HG03039 (cell line): ENCODE data around the gene EXOC6B.

ENCODE experiments used
- ATAC-seq: cut with Tn5 transposase; IDR thresholded peaks from one replicate; pipeline ENCODE4 v1.9.1; 2021; ENCODE audit warnings: mild to moderate bottlenecking, moderate library complexity; ENCODE audit not compliant: unreplicated experiment

Gene EXOC6B

DNA sequence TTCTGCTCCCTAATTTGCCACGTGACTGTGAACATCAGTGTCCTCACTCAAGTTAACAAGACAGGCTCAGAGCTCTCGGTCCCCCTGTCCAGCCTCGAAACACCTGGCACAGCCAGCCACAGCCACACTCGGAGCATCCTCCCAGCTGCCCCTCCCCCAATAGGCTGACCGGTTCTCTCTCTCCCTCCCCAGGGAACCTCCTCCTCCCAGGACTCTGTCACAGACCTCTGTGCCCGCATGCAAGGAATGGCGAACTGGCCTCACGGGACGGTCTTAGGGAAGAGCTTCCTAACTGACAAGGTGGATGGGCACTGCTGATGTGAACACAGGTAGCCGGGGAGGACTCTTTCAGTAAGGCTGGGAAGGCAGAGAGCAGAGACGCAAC is 697.0 kb downstream of the EXOC6B start:
- no peak for ATAC-seq

DNA sequence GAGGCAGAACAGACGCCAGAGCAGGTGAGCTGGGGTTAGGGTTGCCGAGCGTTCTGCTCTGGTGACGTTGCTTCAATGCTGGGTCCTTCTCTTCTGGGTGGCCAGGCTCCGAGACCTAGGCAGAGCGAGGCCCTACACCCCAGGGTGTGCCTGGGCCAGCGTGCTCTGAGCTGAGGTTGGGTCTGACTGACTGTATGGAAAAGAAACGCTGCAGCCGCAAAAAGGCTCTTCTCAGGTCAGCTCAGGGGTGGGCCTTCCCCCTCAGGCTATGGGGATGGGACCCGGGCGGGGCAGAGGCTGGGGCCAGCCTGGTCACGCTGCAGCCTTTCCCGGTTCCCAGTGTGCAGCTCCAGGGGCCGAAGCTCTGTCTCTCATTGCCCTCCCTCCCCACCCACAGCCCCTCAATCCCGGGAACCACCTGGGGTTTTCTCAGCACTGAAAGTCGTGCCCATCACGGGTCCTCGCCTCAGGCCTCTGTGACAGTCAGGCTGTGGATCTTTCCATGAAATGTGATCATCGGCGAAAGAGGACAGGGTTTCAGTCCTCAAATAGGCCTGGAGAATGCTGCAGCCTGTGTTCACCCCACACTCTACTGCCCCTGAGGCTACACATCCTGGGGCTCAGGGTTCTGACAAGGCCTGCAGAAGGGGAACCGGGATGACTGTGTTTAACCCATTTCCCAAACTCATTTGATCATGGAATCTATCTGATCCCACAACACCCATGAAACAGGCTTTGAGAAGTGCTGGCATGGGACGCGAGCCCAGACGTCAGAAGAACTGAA is 697.6 kb downstream of the EXOC6B start:
- ATAC-seq = no peak

DNA sequence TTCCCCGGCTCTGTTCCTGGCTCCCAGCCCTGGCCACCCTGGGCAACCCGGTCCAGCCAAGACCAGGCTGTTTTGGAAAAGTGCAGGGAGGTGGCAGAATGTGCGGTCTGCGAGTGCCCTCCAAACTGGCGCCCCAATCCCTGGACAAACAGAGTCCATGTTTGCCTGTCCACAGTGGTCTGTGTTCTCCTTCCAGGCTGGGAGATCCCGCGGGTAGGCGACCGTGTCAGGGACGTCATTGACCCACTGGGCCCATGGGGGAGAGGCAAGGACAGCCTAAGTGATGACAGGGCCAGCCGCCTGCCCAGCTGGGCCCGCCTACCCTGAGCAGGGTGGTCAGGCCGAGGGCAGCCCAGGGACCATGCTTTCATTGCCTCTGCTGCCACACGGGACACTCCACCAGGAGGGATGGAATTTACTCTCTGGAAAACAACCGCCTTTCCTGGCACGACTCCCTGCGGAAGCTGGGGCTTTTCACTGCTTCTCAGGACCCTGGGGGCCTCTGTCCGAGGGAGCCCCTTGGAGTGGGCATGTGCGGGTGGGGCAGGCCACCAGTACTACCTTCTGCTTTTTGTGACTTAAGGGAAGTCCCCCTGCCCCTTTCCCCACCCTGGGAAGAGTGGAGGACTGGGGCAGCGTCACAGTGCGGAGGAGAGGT is 698.3 kb downstream of the EXOC6B start:
- no peak for ATAC-seq

DNA sequence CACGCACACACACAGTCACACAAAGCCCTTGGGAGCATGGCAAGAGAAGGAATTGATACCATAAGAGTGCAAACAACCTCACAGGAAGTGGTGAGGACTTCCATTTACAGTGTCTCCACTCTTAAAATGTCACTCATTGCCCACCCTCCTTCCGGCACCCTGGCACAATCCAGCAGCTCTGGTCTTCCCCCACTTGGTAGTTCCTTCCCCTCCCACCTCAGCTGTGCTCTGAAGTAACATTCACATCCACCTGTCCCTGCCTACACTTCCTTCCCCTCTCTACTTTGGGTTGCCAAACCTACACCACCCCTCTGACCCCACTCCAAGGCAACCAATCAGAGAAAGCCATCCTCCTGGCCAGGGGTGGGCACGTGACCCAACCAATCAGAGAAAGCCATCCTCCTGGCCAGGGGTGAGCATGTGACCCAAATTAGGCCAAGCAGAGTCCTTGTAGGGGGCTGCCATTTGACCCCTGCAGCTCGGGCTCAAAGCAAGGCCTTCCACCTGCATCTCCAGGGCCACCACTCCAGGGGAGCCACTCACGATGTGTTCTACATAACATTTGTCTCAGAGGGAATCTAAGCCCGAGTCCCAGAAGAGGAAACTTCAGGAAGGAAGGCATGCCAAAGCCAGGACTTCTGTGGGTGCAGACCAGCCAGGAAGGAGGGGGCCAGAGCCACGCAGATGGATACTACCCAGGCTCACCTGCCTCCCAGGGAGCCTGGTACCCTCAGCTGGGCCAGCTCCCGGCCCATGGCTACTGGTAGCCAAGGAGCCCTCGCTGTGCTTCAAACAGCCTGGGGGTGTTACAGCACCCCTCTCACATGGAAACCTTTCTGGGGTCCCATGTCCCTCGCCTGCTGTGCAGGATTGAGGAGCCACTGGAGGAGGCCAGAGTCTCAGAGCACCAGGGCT is 699.4 kb downstream of the EXOC6B start:
- ATAC-seq = no peak
